HepG2 (cell line): ENCODE results near the gene ATP7A. TPM values are rescaled to one million over a fixed set of nuclear protein-coding genes. Genes with fewer than 3 reads are reported as not detected.

Experiments
- AHR ChIP-seq: IDR thresholded peaks from 2 replicates; pipeline ENCODE4 v1.6.1; 2018; ENCODE audit warnings: missing genetic modification reagents, missing compliant biosample characterization
- CHD2 ChIP-seq: IDR thresholded peaks from 2 replicates; pipeline ENCODE4 v1.6.1; 2011; ENCODE audit warnings: low read depth, low read length, improper control_type of control experiment
- CREM ChIP-seq, 2 experiments: sonication (generic) in 1 of 2; formaldehyde crosslinking in 1 of 2; IDR thresholded peaks; 2 replicates each; pipeline versions ENCODE4 v1.4.0 to v1.6.1; 2016 to 2020; ENCODE audit warnings: antibody characterized with exemption in 1 of 2, mild to moderate bottlenecking in 1 of 2, missing genetic modification reagents in 1 of 2
- DRAP1 ChIP-seq: IDR thresholded peaks from 2 replicates; pipeline ENCODE4 v1.6.1; 2016; ENCODE audit warnings: missing genetic modification reagents, missing compliant biosample characterization
- E2F1 ChIP-seq: sonication (generic); formaldehyde crosslinking; IDR thresholded peaks from 2 replicates; pipeline ENCODE4 v1.5.0; 2020; ENCODE audit warnings: missing genetic modification reagents
- FLYWCH1 ChIP-seq: sonication (generic); formaldehyde crosslinking; IDR thresholded peaks from 2 replicates; pipeline ENCODE4 v1.8.1; 2023; ENCODE audit warnings: mild to moderate bottlenecking, missing genetic modification reagents
- FOXA1 ChIP-seq, 2 experiments: fragments of 450-650 bp in 1 of 2; sonication (generic) in 1 of 2; formaldehyde crosslinking in 1 of 2; IDR thresholded peaks; 2 replicates each; pipeline versions ENCODE4 v1.4.0 to v1.6.1; 2016 to 2020; ENCODE audit warnings: missing genetic modification reagents in 1 of 2
- FOXK2 ChIP-seq: fragments of 450-650 bp; IDR thresholded peaks from 2 replicates; pipeline ENCODE4 v1.6.1; 2016
- HDAC6 ChIP-seq: fragments of 200-600 bp; sonication (generic); IDR thresholded peaks from 2 replicates; pipeline ENCODE4 v1.7.0; 2017; ENCODE audit warnings: mild to moderate bottlenecking, antibody characterized with exemption, low read length, low read depth
- HINFP ChIP-seq: sonication (generic); formaldehyde crosslinking; IDR thresholded peaks from 2 replicates; pipeline ENCODE4 v1.4.0; 2020; ENCODE audit warnings: low read depth, mild to moderate bottlenecking, missing genetic modification reagents
- JUNB ChIP-seq: sonication (generic); formaldehyde crosslinking; IDR thresholded peaks from 2 replicates; pipeline ENCODE4 v1.8.0; 2022; ENCODE audit warnings: missing genetic modification reagents, mild to moderate bottlenecking, borderline replicate concordance
- KLF16 ChIP-seq, 2 experiments: sonication (generic) in 1 of 2; formaldehyde crosslinking in 1 of 2; IDR thresholded peaks; 2 replicates each; pipeline versions ENCODE4 v1.6.1 to v1.8.0; 2016 to 2023; ENCODE audit warnings: missing genetic modification reagents in 2 of 2, missing compliant biosample characterization in 1 of 2
- MXI1 ChIP-seq: IDR thresholded peaks from 3 replicates; pipeline ENCODE4 v1.6.1; 2012; ENCODE audit warnings: low read depth, low read length, inconsistent platforms, borderline replicate concordance
- MYPOP ChIP-seq: sonication (generic); formaldehyde crosslinking; IDR thresholded peaks from 2 replicates; pipeline ENCODE4 v1.8.1; 2023; ENCODE audit warnings: mild to moderate bottlenecking, moderate library complexity, missing genetic modification reagents
- NFYB ChIP-seq: sonication (generic); formaldehyde crosslinking; IDR thresholded peaks from 2 replicates; pipeline ENCODE4 v1.4.0; 2020; ENCODE audit warnings: missing genetic modification reagents
- PHF20 ChIP-seq: sonication (generic); formaldehyde crosslinking; IDR thresholded peaks from 2 replicates; pipeline ENCODE4 v1.5.0; 2020; ENCODE audit warnings: mild to moderate bottlenecking, missing genetic modification reagents
- POLR2G ChIP-seq: fragments of 200-400 bp; formaldehyde crosslinking; IDR thresholded peaks from 2 replicates; pipeline ENCODE4 v1.6.1; 2018; ENCODE audit warnings: mild to moderate bottlenecking, low read depth, low read length, moderate library complexity
- RFX5 ChIP-seq: IDR thresholded peaks from 2 replicates; pipeline ENCODE4 v1.6.1; 2011; ENCODE audit warnings: low read depth, low read length, improper control_type of control experiment
- SALL1 ChIP-seq: sonication (generic); formaldehyde crosslinking; IDR thresholded peaks from 2 replicates; pipeline ENCODE4 v1.8.0; 2022; ENCODE audit warnings: mild to moderate bottlenecking, missing genetic modification reagents
- TAF1 ChIP-seq: sonication (generic); formaldehyde crosslinking; IDR thresholded peaks from 2 replicates; pipeline ENCODE4 v1.4.0; 2020; ENCODE audit warnings: missing genetic modification reagents
- THAP11 ChIP-seq: IDR thresholded peaks from 2 replicates; pipeline ENCODE4 v1.6.1; 2016; ENCODE audit warnings: missing biosample characterization, missing genetic modification reagents
- YY1 ChIP-seq: IDR thresholded peaks from 2 replicates; pipeline ENCODE4 v1.6.1; 2011; ENCODE audit warnings: low read length, low read depth, moderate library complexity, mild to moderate bottlenecking; ENCODE audit not compliant: insufficient read depth, insufficient replicate concordance
- ZFP90 ChIP-seq: sonication (generic); formaldehyde crosslinking; IDR thresholded peaks from 2 replicates; pipeline ENCODE4 v1.8.0; 2022; ENCODE audit warnings: missing genetic modification reagents, mild to moderate bottlenecking, inconsistent platforms, borderline replicate concordance
- ZKSCAN1 ChIP-seq: fragments of 150-350 bp; IDR thresholded peaks from 2 replicates; pipeline ENCODE4 v1.6.1; 2014; ENCODE audit warnings: low read length
- ZNF614 ChIP-seq: IDR thresholded peaks from 2 replicates; pipeline ENCODE4 v1.6.1; 2018; ENCODE audit warnings: missing biosample characterization, missing genetic modification reagents, inconsistent platforms, borderline replicate concordance
- ZNF850 ChIP-seq: sonication (generic); formaldehyde crosslinking; conservative IDR thresholded peaks from 2 replicates; pipeline ENCODE4 v1.9.0; 2021; ENCODE audit warnings: mild to moderate bottlenecking, missing genetic modification reagents
- polyA plus RNA-seq, 8 experiments: library from polyadenylated mRNA; depleted of rRNA in 3 of 8; stranded (reverse) in 7 of 8; unstranded in 1 of 8; fragments of >200 nt; fragmentation: Illumina TruSeq in 4 of 8; extraction: Trizol in 4 of 8; gene quantifications; 2 replicates each; pipeline versions ENCODE4 v1.2.1 to v1.2.3, GENCODE V29; 2011 to 2016; ENCODE audit warnings: low read depth in 4 of 8, missing spikeins in 1 of 8, mixed read lengths in 1 of 8; ENCODE audit not compliant: insufficient read depth in 1 of 8
- total RNA-seq, 5 experiments: library from RNA; depleted of rRNA; stranded (reverse); fragments of >200 nt; fragmentation: Illumina TruSeq; extraction: Trizol; gene quantifications; 2 replicates each; pipeline ENCODE4 v1.2.3, GENCODE V29; 2016; ENCODE audit warnings: low read depth in 1 of 5

Gene ATP7A
- total and polyA plus RNA-seq, 2 of the 13 experiments (the other 11 are each of a cell fraction or from before 2014, with no cell fraction given): 1.7 to 4.7 TPM

GRCh38 chrX:77894921-77895886, 15.3 kb upstream of the ATP7A start, which contains the start of gene MAGT1 (continued):
- TF ChIP-seq E2F1 (0 out of 2 replicates have a peak, but pooled peaks have one; percentile 29), ZFP90 (CRISPR knock-in tag) (no peak), HDAC6 (no peak), SALL1 (peak; percentile 44; the same call in 1 of the 2 replicates), MYPOP (CRISPR knock-in tag) (peak; percentile 59), ZNF850 (CRISPR knock-in tag) (no peak), FOXA1 (IDR thresholded peaks at IDR 0.05) (no peak), FOXA1 (CRISPR knock-in tag; IDR thresholded peaks at IDR 0.05) (0 out of 2 replicates have a peak, but pooled peaks have one; percentile 2), MXI1 (peak; percentile 66; the same call in 1 of the 3 replicates), FOXK2 (peak; percentile 41; the same call in 1 of the 2 replicates), YY1 (peak; percentile 78), DRAP1 (CRISPR knock-in tag) (0 out of 2 replicates have a peak, but pooled peaks have one; percentile 21), ZNF614 (0 out of 2 replicates have a peak, but pooled peaks have one; percentile 10), PHF20 (CRISPR knock-in tag) (peak; percentile 40; the same call in 1 of the 2 replicates), KLF16 (CRISPR knock-in tag; IDR thresholded peaks at IDR 0.05) (0 out of 4 replicates have a peak, but pooled peaks of 1 of the 2 experiments have one; percentile 37), HINFP (CRISPR knock-in tag) (no peak), CHD2 (no peak), THAP11 (CRISPR knock-in tag) (peak; percentile 54), ZKSCAN1 (no peak), CREM (IDR thresholded peaks at IDR 0.05) (peak; percentile 87), CREM (CRISPR knock-in tag; IDR thresholded peaks at IDR 0.05) (no peak), POLR2G (peak; percentile 75), AHR (CRISPR knock-in tag) (no peak), NFYB (peak; percentile 83), TAF1 (CRISPR knock-in tag) (peak; percentile 69), RFX5 (peak; percentile 64; the same call in 1 of the 2 replicates), FLYWCH1 (no peak), JUNB (CRISPR knock-in tag) (no peak)
